ENCODE measurements around the gene NME7. TPM values are rescaled to one million over a fixed set of nuclear protein-coding genes. Genes with fewer than 3 reads are reported as not detected.
A peak's percentile ranks its signal among the peaks of the same experiment; 100 is the strongest.

The NME7 gene
- total RNA-seq, 1 experiment from 2014 or later: 13.2 TPM

DNA sequence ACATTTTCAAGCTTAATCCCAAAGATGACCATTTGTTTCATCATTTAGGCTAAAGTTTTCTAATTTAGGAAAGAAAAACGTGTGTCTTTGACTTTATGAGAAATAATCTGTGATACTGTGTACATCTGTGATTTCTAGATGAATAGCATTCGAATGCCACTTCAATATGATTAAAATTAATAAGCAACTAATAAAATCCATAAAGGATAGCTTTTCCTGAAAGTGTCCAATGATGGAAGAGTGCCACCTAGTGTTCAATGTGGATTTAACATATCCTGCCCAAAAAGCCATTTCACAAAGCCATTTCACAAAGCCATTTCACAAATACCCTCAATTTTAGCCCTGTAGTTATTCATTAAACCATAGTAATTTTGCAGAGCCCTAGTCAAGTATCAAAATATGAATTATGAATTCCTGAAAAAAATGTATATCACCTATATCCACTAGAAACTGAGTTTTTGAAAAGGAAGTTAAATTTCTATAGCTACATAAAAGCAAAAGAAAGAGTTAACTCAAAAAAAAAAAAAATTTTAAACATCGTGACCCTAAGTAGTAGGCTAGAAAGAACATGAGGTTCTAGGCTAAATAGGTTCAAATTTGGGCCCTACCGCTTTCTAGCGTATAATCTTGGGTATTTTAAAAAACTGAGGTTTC, 19.1 kb downstream of the NME7 start:
- H4K8ac ChIP-seq (replicated peaks; ENCODE audit: insufficient read length, low read depth, low read length): no peak overlapping the region
- H3K79me1 ChIP-seq (ENCODE audit: insufficient read depth, low read depth, low read length, poor library complexity, severe bottlenecking): no peaks in the 10 kb centered on the region
- no peak overlapping the region for H2BK5ac ChIP-seq (ENCODE audit: insufficient read length, low read length)
- H3T11ph ChIP-seq (ENCODE audit: low read length): no peak overlapping the region
- no peaks in the 10 kb centered on the region for H3K23me2 ChIP-seq (ENCODE audit: insufficient read length, low read depth, low read length, poor library complexity, severe bottlenecking)
- no peak overlapping the region for H3K9ac ChIP-seq (ENCODE audit: extremely low read depth, insufficient read length, low read length)
- no peak overlapping the region for H2BK20ac ChIP-seq (ENCODE audit: low read depth, low read length, poor library complexity, severe bottlenecking)
- H3K4me2 ChIP-seq (ENCODE audit: insufficient read depth, insufficient read length, low read length): no peak overlapping the region
- no peak overlapping the region for H3K56ac ChIP-seq (ENCODE audit: insufficient read length, low read depth, low read length)
- Mint-ChIP-seq H3K27ac (no peak overlapping the region), H3K4me3 (no peak overlapping the region), H3K27me3 (ENCODE audit: low read depth) (no peaks in the 10 kb centered on the region), H3K4me1 (0 out of 4 replicates have a peak, but pooled peaks cover 0 to 2% of the 10 kb centered on the region in 2 experiments), H3K9me3 (peaks cover 0 to 10% of the 10 kb centered on the region in 2 experiments; a peak in 2 of 5 replicates), H3K36me3 (ENCODE audit: insufficient read depth in 1 of 3, low read depth in 3 of 3) (no peaks in the 10 kb centered on the region)
- no peak overlapping the region for H2AK5ac ChIP-seq (ENCODE audit: insufficient read length, low read length)
- no peak overlapping the region for H3K4ac ChIP-seq (ENCODE audit: low read depth, low read length)
- no peaks in the 10 kb centered on the region for H3K79me2 ChIP-seq (ENCODE audit: insufficient read depth, low read length)
- no peaks in the 10 kb centered on the region for H4K20me1 ChIP-seq (ENCODE audit: control insufficient read depth, insufficient read depth, insufficient read length)
- H2BK12ac ChIP-seq (ENCODE audit: insufficient read length, low read depth, low read length): no peak overlapping the region
- no peaks in the 10 kb centered on the region for H3K4me1 ChIP-seq (ENCODE audit: insufficient read depth, low read length)
- H3K27ac ChIP-seq (ENCODE audit: insufficient read length, low read depth, low read length): no peak overlapping the region
- DNase-seq: no peak
- no peaks in the 10 kb centered on the region for H3K9me3 ChIP-seq (ENCODE audit: control insufficient read depth, low read depth, low read length)
- no peak overlapping the region for H4K5ac ChIP-seq (ENCODE audit: insufficient read length, low read depth, low read length)
- TF ChIP-seq, protein P1, sequence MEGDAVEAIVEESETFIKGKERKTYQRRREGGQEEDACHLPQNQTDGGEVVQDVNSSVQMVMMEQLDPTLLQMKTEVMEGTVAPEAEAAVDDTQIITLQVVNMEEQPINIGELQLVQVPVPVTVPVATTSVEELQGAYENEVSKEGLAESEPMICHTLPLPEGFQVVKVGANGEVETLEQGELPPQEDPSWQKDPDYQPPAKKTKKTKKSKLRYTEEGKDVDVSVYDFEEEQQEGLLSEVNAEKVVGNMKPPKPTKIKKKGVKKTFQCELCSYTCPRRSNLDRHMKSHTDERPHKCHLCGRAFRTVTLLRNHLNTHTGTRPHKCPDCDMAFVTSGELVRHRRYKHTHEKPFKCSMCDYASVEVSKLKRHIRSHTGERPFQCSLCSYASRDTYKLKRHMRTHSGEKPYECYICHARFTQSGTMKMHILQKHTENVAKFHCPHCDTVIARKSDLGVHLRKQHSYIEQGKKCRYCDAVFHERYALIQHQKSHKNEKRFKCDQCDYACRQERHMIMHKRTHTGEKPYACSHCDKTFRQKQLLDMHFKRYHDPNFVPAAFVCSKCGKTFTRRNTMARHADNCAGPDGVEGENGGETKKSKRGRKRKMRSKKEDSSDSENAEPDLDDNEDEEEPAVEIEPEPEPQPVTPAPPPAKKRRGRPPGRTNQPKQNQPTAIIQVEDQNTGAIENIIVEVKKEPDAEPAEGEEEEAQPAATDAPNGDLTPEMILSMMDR (conservative IDR thresholded peaks at IDR 0.05): peak; percentile 87
- H3K23ac ChIP-seq (ENCODE audit: insufficient read length, low read depth, low read length): no peak overlapping the region
- no peak overlapping the region for H2AFZ ChIP-seq (ENCODE audit: low read length)
- no peaks in the 10 kb centered on the region for H3K27me3 ChIP-seq (ENCODE audit: insufficient read depth, low read length)
- H4K91ac ChIP-seq (ENCODE audit: insufficient read length, low read depth, low read length): no peak overlapping the region
- no peak overlapping the region for H3K14ac ChIP-seq (ENCODE audit: insufficient read depth, low read length)
- WGBS (ENCODE audit: extremely low coverage, insufficient read length, low lambda C conversion rate): no CpG with 5 or more reads among the region's 5 CpGs
- H3K18ac ChIP-seq (ENCODE audit: insufficient read length, low read depth, low read length): no peak overlapping the region
- no peak overlapping the region for H2BK15ac ChIP-seq (ENCODE audit: low read depth, low read length)
- H2BK120ac ChIP-seq (ENCODE audit: low read depth, low read length, poor library complexity, severe bottlenecking): no peak overlapping the region

Measured in H9 (cell line).